ENCODE results near the gene ANGPTL7. TPM values are rescaled to one million over a fixed set of nuclear protein-coding genes. Genes with fewer than 3 reads are reported as not detected.

Gene ANGPTL7
- total RNA-seq, 1 donor from 2014 or later, result 159 TPM

DNA sequence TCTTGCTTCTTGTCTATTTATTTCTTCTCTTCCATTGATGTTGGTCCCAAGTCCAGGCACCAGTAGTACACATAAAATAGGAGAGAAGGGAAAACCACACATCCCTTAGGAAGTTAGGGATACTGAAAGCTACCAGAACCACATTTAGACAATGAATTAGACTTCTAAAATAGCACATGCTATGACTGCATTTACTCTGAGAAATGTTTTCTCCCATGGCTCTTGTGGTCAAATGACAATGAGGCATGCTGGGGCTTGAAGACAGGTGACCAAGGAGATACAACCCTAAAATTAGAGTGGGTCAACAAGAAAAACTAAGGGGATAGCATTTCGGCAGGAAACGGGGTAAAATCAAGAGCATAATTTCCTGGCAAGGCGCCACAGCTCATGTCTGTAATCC, 56.1 kb downstream of the ANGPTL7 start:
- intact Hi-C loops (cut with DNase I), result no loop called here

More for the DNA sequence above, 56.1 kb downstream of the ANGPTL7 start:
- ATAC-seq (no peak), DNase-seq (ENCODE audit: low spot score) (no peak)

Other genes starting within 250 kb of the ANGPTL7 start
- 165 TPM for gene TARDBP, start 176.7 kb upstream of the ANGPTL7 start, total RNA-seq
- not detected for gene MASP2, start 142.1 kb upstream of the ANGPTL7 start, total RNA-seq
- gene SRM, start 129.3 kb upstream of the ANGPTL7 start, total RNA-seq, result 75.3 TPM
- gene EXOSC10, start 89.5 kb upstream of the ANGPTL7 start, total RNA-seq, result 81.8 TPM
- 36.1 TPM for gene MTOR, start 73.2 kb downstream of the ANGPTL7 start, total RNA-seq
- 13.9 TPM for gene UBIAD1, start 83.8 kb downstream of the ANGPTL7 start, total RNA-seq